ENCODE results near the gene RBM23.

- TF ChIP-seq CTCF (conservative IDR thresholded peaks at IDR 0.05) (no peak), EZH2 (IDR thresholded peaks at IDR 0.05; ENCODE audit: low read depth) (no peak)
Observed at GRCh38 chr14:22896356-22896755, 22.6 kb downstream of the RBM23 start.

All from PC-9 (cell line).